ENCODE data around the gene CS.

GRCh38 chr12:56223571-56224101 lies 76.5 kb downstream of the CS start:
- TF ChIP-seq CTCF (IDR thresholded peaks at IDR 0.05; ENCODE audit: poor library complexity) (no peak), EZH2 (IDR thresholded peaks at IDR 0.05; ENCODE audit: borderline replicate concordance) (no peak), EZH2phosphoT487 (IDR thresholded peaks at IDR 0.05; ENCODE audit: low read depth, severe bottlenecking, unreplicated experiment) (no peak)
